Stomach (tissue), 4 donors: Measurements from ENCODE around the gene C3.

Experiments
- POLR2A ChIP-seq, 4 donors: fragments of 450-650 bp; IDR thresholded peaks; one replicate each; pipeline ENCODE4 v1.6.1; 2016; ENCODE audit warnings: antibody characterized with exemption in 4 of 4, control low read depth in 2 of 4, mild to moderate bottlenecking in 1 of 4, moderate library complexity in 1 of 4
- POLR2AphosphoS5 ChIP-seq, 3 donors: sonication (generic); formaldehyde crosslinking; IDR thresholded peaks; one replicate each; pipeline ENCODE4 v1.6.1; 2016; ENCODE audit warnings: antibody characterized with exemption in 3 of 3
- TF ChIP-seq, protein P1 (sequence below), 7 experiments: fragments of 450-650 bp in 4 of 7; fragments of 200-600 bp in 3 of 7; sonication (generic) in 3 of 7; IDR thresholded peaks; one replicate each; pipeline ENCODE4 v1.5.1; 2016 to 2019; ENCODE audit warnings: antibody characterized with exemption in 7 of 7, control low read depth in 2 of 7, mild to moderate bottlenecking in 1 of 7

DNA sequence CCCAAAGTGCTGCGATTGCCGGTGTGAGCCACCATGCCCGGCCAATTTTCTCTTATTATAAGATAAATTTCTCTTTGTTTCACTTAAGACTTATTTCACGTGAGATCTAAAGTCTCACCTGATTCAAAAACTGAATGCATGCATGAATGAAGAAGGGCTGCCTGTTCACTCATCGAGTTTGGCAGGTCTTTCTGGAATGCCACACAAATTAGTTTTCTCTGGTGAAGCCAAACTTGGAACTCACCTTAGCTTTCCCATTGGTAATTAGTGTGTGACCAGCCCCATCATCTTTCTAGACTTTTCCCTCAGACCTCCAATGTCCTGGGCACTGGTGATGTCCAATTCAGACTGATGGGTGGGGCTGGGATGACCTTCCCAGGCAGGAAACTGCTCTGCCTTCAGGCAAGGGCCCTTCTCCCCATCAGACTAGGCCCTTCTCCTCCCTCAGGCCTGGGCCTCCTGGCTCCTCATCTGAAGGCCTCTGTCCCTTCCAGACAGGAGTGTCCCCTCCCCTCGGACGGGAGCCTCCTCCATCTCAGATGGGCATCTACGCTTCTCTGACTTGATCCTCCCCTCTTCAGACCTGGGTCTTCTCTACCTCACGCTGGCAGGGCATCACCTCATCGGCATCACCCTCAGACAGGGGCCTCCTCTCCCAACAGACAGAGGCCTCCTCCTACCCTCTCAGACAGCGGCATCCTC is 14.4 kb downstream of the C3 start:
- TF ChIP-seq POLR2A (IDR thresholded peaks at IDR 0.05) (no peak), POLR2AphosphoS5 (IDR thresholded peaks at IDR 0.05) (no peak)
- TF ChIP-seq, protein P1, sequence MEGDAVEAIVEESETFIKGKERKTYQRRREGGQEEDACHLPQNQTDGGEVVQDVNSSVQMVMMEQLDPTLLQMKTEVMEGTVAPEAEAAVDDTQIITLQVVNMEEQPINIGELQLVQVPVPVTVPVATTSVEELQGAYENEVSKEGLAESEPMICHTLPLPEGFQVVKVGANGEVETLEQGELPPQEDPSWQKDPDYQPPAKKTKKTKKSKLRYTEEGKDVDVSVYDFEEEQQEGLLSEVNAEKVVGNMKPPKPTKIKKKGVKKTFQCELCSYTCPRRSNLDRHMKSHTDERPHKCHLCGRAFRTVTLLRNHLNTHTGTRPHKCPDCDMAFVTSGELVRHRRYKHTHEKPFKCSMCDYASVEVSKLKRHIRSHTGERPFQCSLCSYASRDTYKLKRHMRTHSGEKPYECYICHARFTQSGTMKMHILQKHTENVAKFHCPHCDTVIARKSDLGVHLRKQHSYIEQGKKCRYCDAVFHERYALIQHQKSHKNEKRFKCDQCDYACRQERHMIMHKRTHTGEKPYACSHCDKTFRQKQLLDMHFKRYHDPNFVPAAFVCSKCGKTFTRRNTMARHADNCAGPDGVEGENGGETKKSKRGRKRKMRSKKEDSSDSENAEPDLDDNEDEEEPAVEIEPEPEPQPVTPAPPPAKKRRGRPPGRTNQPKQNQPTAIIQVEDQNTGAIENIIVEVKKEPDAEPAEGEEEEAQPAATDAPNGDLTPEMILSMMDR (IDR thresholded peaks at IDR 0.05) = no peak
